ENCODE data around the gene RBM46. TPM values are rescaled to one million over a fixed set of nuclear protein-coding genes. Genes with fewer than 3 reads are reported as not detected.
A peak's percentile ranks its signal among the peaks of the same experiment; 100 is the strongest.

Gene RBM46
- not detected in 2 replicates for total RNA-seq

- Mint-ChIP-seq H3K4me3 (no peak within 1 kb of the TSS), H3K4me1 (no peaks in the 10 kb centered on the region), H3K9me3 (no peaks in the 10 kb centered on the region), H3K27me3 (peaks cover 5% of the 10 kb centered on the region), H3K36me3 (ENCODE audit: low read depth) (no peaks in the 10 kb centered on the region), H3K27ac (no peak within 1 kb of the TSS)
- intact Hi-C loops (cut with micrococcal nuclease) = no loop called here
- no peak for DNase-seq
Measured at GRCh38 chr4:154781126-154781982, at the start of gene RBM46. RBM46 (plus strand) TSS chr4:154781272; CDS start chr4:154796753, 15,481 bp downstream.

GRCh38 chr4:154731756-154732155, 49.3 kb upstream of the RBM46 start:
- Mint-ChIP-seq H3K9me3 (no peaks in the 10 kb centered on the region), H3K27ac (no peak overlapping the region), H3K4me1 (no peaks in the 10 kb centered on the region), H3K4me3 (no peak overlapping the region), H3K27me3 (peaks cover 23% of the 10 kb centered on the region), H3K36me3 (ENCODE audit: low read depth) (no peaks in the 10 kb centered on the region)
- DNase-seq = no peak
- intact Hi-C loops (cut with micrococcal nuclease) = no loop called here

- peaks cover 27% of the 10 kb centered on the region for H3K27me3 Mint-ChIP-seq
- no peak overlapping the region for H3K27ac Mint-ChIP-seq
- H3K4me1 Mint-ChIP-seq = no peaks in the 10 kb centered on the region
- DNase-seq = no peak
- no peak overlapping the region for H3K4me3 Mint-ChIP-seq
- intact Hi-C loops (cut with micrococcal nuclease) = no loop called here
- no peaks in the 10 kb centered on the region for H3K36me3 Mint-ChIP-seq (ENCODE audit: low read depth)
- no peaks in the 10 kb centered on the region for H3K9me3 Mint-ChIP-seq
Measured at GRCh38 chr4:154732669-154733068, 48.4 kb upstream of the RBM46 start.

GRCh38 chr4:154736770-154737169, 44.3 kb upstream of the RBM46 start:
- Mint-ChIP-seq H3K27ac (no peak overlapping the region), H3K27me3 (peaks cover 52% of the 10 kb centered on the region), H3K4me3 (no peak overlapping the region), H3K9me3 (no peaks in the 10 kb centered on the region), H3K36me3 (ENCODE audit: low read depth) (no peaks in the 10 kb centered on the region), H3K4me1 (no peaks in the 10 kb centered on the region)
- intact Hi-C loops (cut with micrococcal nuclease) = no loop called here
- DNase-seq = no peak

- Mint-ChIP-seq H3K4me3 (no peak overlapping the region), H3K27me3 (peaks cover 56% of the 10 kb centered on the region), H3K9me3 (no peaks in the 10 kb centered on the region), H3K36me3 (ENCODE audit: low read depth) (no peaks in the 10 kb centered on the region), H3K4me1 (peaks cover 8% of the 10 kb centered on the region), H3K27ac (no peak overlapping the region)
- DNase-seq = no peak
- intact Hi-C loops (cut with micrococcal nuclease) = no loop called here
Measured at GRCh38 chr4:154738426-154738825, 42.6 kb upstream of the RBM46 start.

GRCh38 chr4:154739111-154739510, 42.0 kb upstream of the RBM46 start:
- no peak overlapping the region for H3K27ac Mint-ChIP-seq
- no peaks in the 10 kb centered on the region for H3K9me3 Mint-ChIP-seq
- H3K4me1 Mint-ChIP-seq = peaks cover 10% of the 10 kb centered on the region
- no peak overlapping the region for H3K4me3 Mint-ChIP-seq
- no peak for DNase-seq
- H3K36me3 Mint-ChIP-seq (ENCODE audit: low read depth) = no peaks in the 10 kb centered on the region
- peaks cover 56% of the 10 kb centered on the region for H3K27me3 Mint-ChIP-seq
- intact Hi-C loops (cut with micrococcal nuclease) = no loop called here

- H3K27me3 Mint-ChIP-seq = peaks cover 66% of the 10 kb centered on the region
- no peaks in the 10 kb centered on the region for H3K36me3 Mint-ChIP-seq (ENCODE audit: low read depth)
- no peak overlapping the region for H3K27ac Mint-ChIP-seq
- peaks cover 14% of the 10 kb centered on the region for H3K4me1 Mint-ChIP-seq
- DNase-seq = no peak
- no peak overlapping the region for H3K4me3 Mint-ChIP-seq
- intact Hi-C loops (cut with micrococcal nuclease) = loop anchor here (5.0 kb wide), 2 partner anchors 248 to 953 kb away; partner anchors contain the start of genes DCHS2 and SFRP2
- no peaks in the 10 kb centered on the region for H3K9me3 Mint-ChIP-seq
Measured at GRCh38 chr4:154740462-154740861, 40.6 kb upstream of the RBM46 start.

GRCh38 chr4:154741131-154741665, 39.9 kb upstream of the RBM46 start:
- DNase-seq = no peak
- intact Hi-C loops (cut with micrococcal nuclease) = loop anchor here (5.0 kb wide), 2 partner anchors 249 to 954 kb away; partner anchors contain the start of genes DCHS2 and SFRP2

GRCh38 chr4:154741922-154742850, 38.9 kb upstream of the RBM46 start:
- H3K4me3 Mint-ChIP-seq = peak overlapping the region; percentile 51
- peak; percentile 58 for DNase-seq

More at GRCh38 chr4:154741131-154741665, 39.9 kb upstream of the RBM46 start:
- Mint-ChIP-seq H3K27ac (no peak overlapping the region), H3K36me3 (ENCODE audit: low read depth) (no peaks in the 10 kb centered on the region), H3K4me3 (no peak overlapping the region), H3K4me1 (peaks cover 14% of the 10 kb centered on the region), H3K9me3 (no peaks in the 10 kb centered on the region), H3K27me3 (peaks cover 67% of the 10 kb centered on the region)

GRCh38 chr4:154743683-154744340, 37.3 kb upstream of the RBM46 start, which contains the start of gene LRAT:
LRAT (plus strand) TSS chr4:154744000; CDS start chr4:154744327, 327 bp downstream.
- Mint-ChIP-seq H3K27ac (no peak within 1 kb of the TSS), H3K27me3 (peaks cover 71% of the 10 kb centered on the region), H3K4me1 (peaks cover 14% of the 10 kb centered on the region), H3K9me3 (no peaks in the 10 kb centered on the region), H3K4me3 (peak within 1 kb of the TSS; percentile 84), H3K36me3 (ENCODE audit: low read depth) (no peaks in the 10 kb centered on the region)
- intact Hi-C loops (cut with micrococcal nuclease) = loop anchor here (5.0 kb wide), 2 partner anchors 252 to 957 kb away; partner anchors contain the start of genes DCHS2 and SFRP2
- DNase-seq = peak; percentile 87

More at GRCh38 chr4:154741922-154742850, 38.9 kb upstream of the RBM46 start:
- H3K36me3 Mint-ChIP-seq (ENCODE audit: low read depth) = no peaks in the 10 kb centered on the region
- no peaks in the 10 kb centered on the region for H3K9me3 Mint-ChIP-seq
- H3K27ac Mint-ChIP-seq = no peak overlapping the region
- intact Hi-C loops (cut with micrococcal nuclease) = loop anchor here (5.0 kb wide), 2 partner anchors 250 to 955 kb away; partner anchors contain the start of genes DCHS2 and SFRP2
- H3K27me3 Mint-ChIP-seq = peaks cover 74% of the 10 kb centered on the region
- H3K4me1 Mint-ChIP-seq = peaks cover 14% of the 10 kb centered on the region

- Mint-ChIP-seq H3K36me3 (ENCODE audit: low read depth) (no peaks in the 10 kb centered on the region), H3K27me3 (peaks cover 69% of the 10 kb centered on the region), H3K4me1 (peaks cover 14% of the 10 kb centered on the region), H3K4me3 (peak overlapping the region; percentile 84), H3K27ac (no peak overlapping the region), H3K9me3 (no peaks in the 10 kb centered on the region)
- intact Hi-C loops (cut with micrococcal nuclease) = loop anchor here (5.0 kb wide), 2 partner anchors 252 to 957 kb away; partner anchors contain the start of genes DCHS2 and SFRP2
- no peak for DNase-seq
Measured at GRCh38 chr4:154744341-154744926, 36.6 kb upstream of the RBM46 start.

GRCh38 chr4:154757713-154758112, 23.4 kb upstream of the RBM46 start:
- Mint-ChIP-seq H3K27ac (no peak overlapping the region), H3K27me3 (peaks cover 1% of the 10 kb centered on the region), H3K36me3 (ENCODE audit: low read depth) (no peaks in the 10 kb centered on the region), H3K9me3 (no peaks in the 10 kb centered on the region), H3K4me3 (no peak overlapping the region), H3K4me1 (no peaks in the 10 kb centered on the region)
- intact Hi-C loops (cut with micrococcal nuclease) = no loop called here
- DNase-seq = no peak
